Body of pancreas (tissue), 4 donors: ENCODE data around the gene PCDHGB1.

Experiments
- POLR2A ChIP-seq, 3 donors: fragments of 450-650 bp; IDR thresholded peaks; one replicate each; pipeline ENCODE4 v1.6.1; 2016; ENCODE audit warnings: antibody characterized with exemption in 3 of 3, mild to moderate bottlenecking in 2 of 3
- TF ChIP-seq, protein P1 (sequence below), 7 experiments: fragments of 450-650 bp in 4 of 7; fragments of 200-600 bp in 3 of 7; sonication (generic) in 3 of 7; IDR thresholded peaks; one replicate each; pipeline ENCODE4 v1.5.1; 2016 to 2019; ENCODE audit warnings: antibody characterized with exemption in 7 of 7

DNA sequence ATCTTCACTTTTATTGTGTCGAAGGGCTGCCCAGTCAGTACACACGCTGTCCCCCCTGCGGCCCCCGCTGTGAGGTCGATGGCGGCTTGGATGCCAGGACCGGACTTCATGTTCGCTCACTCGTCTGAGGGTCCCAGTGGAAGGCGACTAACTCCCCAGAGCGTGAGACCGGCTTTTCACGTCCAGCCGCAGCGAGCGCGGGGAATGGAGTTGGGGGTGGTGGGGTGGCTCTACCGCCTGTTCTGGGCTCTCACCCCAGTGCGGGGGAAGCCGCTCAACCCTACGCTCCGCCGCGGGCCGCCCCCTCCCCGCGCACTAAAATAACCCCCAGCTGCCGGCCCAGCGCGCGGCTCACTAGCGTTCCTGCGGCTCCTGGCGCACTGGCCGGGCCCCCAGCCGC lies 46.1 kb upstream of the PCDHGB1 start, which contains the start of gene SLC25A2:
- TF ChIP-seq, protein P1, sequence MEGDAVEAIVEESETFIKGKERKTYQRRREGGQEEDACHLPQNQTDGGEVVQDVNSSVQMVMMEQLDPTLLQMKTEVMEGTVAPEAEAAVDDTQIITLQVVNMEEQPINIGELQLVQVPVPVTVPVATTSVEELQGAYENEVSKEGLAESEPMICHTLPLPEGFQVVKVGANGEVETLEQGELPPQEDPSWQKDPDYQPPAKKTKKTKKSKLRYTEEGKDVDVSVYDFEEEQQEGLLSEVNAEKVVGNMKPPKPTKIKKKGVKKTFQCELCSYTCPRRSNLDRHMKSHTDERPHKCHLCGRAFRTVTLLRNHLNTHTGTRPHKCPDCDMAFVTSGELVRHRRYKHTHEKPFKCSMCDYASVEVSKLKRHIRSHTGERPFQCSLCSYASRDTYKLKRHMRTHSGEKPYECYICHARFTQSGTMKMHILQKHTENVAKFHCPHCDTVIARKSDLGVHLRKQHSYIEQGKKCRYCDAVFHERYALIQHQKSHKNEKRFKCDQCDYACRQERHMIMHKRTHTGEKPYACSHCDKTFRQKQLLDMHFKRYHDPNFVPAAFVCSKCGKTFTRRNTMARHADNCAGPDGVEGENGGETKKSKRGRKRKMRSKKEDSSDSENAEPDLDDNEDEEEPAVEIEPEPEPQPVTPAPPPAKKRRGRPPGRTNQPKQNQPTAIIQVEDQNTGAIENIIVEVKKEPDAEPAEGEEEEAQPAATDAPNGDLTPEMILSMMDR (IDR thresholded peaks at IDR 0.05), result no peak
- TF ChIP-seq POLR2A (IDR thresholded peaks at IDR 0.05), result no peak
